Measurements from ENCODE around the gene CASZ1.
A peak's percentile ranks its signal among the peaks of the same experiment; 100 is the strongest.

CASZ1 gene

GRCh38 chr1:10694633-10695627 lies 101.5 kb downstream of the CASZ1 start:
- ChIA-PET CTCF (no interaction called here), POLR2A (no interaction called here)
- no peak for DNase-seq (ENCODE audit: low read depth, low spot score)
- peak overlapping the region; percentile 47 for H3K4me3 ChIP-seq (ENCODE audit: low read depth, low read length)
- TF ChIP-seq CTCF (IDR thresholded peaks at IDR 0.05; ENCODE audit: insufficient read depth, low read length, missing control alignments): no peak

GRCh38 chr1:10694274-10694632 lies 102.2 kb downstream of the CASZ1 start:
- POLR2A ChIA-PET: no interaction called here
- CTCF ChIA-PET: no interaction called here
- peak overlapping the region; percentile 63 for H3K4me3 ChIP-seq (ENCODE audit: low read depth, low read length)
- no peak for DNase-seq (ENCODE audit: low read depth, low spot score)
- no peak for TF ChIP-seq CTCF (IDR thresholded peaks at IDR 0.05; ENCODE audit: insufficient read depth, low read length, missing control alignments)

- H3K4me3 ChIP-seq (ENCODE audit: low read depth, low read length): peak overlapping the region; percentile 63
- ChIA-PET POLR2A (no interaction called here), CTCF (interaction anchor here (0.7 to 1.2 kb wide), 2 partner anchors 27 to 30 kb away, joined by 3 read pairs; no protein-coding TSS in a partner anchor)
- DNase-seq (ENCODE audit: low read depth, low spot score): no peak
- TF ChIP-seq CTCF (IDR thresholded peaks at IDR 0.05; ENCODE audit: insufficient read depth, low read length, missing control alignments): no peak
Measured at GRCh38 chr1:10693497-10694273, 102.8 kb downstream of the CASZ1 start.

- ChIA-PET CTCF (interaction anchor here (0.7 to 1.2 kb wide), 2 partner anchors 27 to 30 kb away, joined by 3 read pairs; no protein-coding TSS in a partner anchor), POLR2A (no interaction called here)
- TF ChIP-seq CTCF (IDR thresholded peaks at IDR 0.05; ENCODE audit: insufficient read depth, low read length, missing control alignments): no peak
- no peak for DNase-seq (ENCODE audit: low read depth, low spot score)
- no peak overlapping the region; the same call in 1 of the 2 replicates for H3K4me3 ChIP-seq (ENCODE audit: low read depth, low read length)
Measured at GRCh38 chr1:10693152-10693496, 103.3 kb downstream of the CASZ1 start.

- ChIA-PET CTCF (interaction anchor here (1.2 kb wide), 1 partner anchor 31 kb away, joined by 3 read pairs; no protein-coding TSS in a partner anchor), POLR2A (interaction anchor here (0.5 kb wide), 1 partner anchor 57 kb away, joined by 3 read pairs; no protein-coding TSS in a partner anchor)
- no peak for DNase-seq (ENCODE audit: low read depth, low spot score)
- H3K4me3 ChIP-seq (ENCODE audit: low read depth, low read length): no peak overlapping the region
- TF ChIP-seq CTCF (IDR thresholded peaks at IDR 0.05; ENCODE audit: insufficient read depth, low read length, missing control alignments): peak; percentile 12
Measured at GRCh38 chr1:10692401-10693021, 103.9 kb downstream of the CASZ1 start.

Data from AG04449 (cell line).